ENCODE results near the gene FAM13A.
"Not testable (repeated sequence)": the region's sequence is repeated elsewhere in the genome, so short reads cannot be mapped to it uniquely, and the experiment has no call there.

- TF ChIP-seq CTCF (IDR thresholded peaks at IDR 0.05; ENCODE audit: insufficient read depth, low read length, poor library complexity, severe bottlenecking); EZH2phosphoT487 (conservative IDR thresholded peaks at IDR 0.05; ENCODE audit: low read length): not testable (repeated sequence)
Measured at GRCh38 chr4:88995257-88995656, 61.7 kb downstream of the FAM13A start.
